ENCODE results near the gene KPNA4. TPM values are rescaled to one million over a fixed set of nuclear protein-coding genes. Genes with fewer than 3 reads are reported as not detected.
"Not testable (repeated sequence)": the region's sequence is repeated elsewhere in the genome, so short reads cannot be mapped to it uniquely, and the experiment has no call there.

The KPNA4 gene
- total RNA-seq, 1 donor from 2014 or later: 49.3 TPM

GRCh38 chr3:160452251-160452650 is 113.1 kb downstream of the KPNA4 start:
- intact Hi-C loops (cut with micrococcal nuclease): not testable (repeated sequence)

DNA sequence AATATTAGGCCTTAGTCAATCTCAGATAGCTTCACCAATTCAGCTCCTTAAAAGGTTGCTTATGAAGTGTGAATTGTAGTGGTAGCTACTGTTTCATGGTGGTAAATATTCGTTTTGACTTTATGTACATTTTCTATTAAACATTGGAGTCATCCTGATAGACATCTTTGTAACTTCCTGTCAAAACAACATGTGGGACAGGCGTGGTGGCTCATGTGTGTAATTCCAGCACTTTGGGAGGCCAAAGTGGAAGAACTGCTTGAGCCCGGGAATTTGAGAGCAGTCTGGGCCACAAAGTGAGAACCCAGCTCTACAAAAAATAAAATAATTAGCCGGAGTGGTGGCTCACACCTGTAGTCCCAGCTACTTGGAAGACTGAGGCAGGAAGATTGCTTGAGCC is 113.8 kb downstream of the KPNA4 start:
- intact Hi-C loops (cut with micrococcal nuclease): no loop called here

DNA sequence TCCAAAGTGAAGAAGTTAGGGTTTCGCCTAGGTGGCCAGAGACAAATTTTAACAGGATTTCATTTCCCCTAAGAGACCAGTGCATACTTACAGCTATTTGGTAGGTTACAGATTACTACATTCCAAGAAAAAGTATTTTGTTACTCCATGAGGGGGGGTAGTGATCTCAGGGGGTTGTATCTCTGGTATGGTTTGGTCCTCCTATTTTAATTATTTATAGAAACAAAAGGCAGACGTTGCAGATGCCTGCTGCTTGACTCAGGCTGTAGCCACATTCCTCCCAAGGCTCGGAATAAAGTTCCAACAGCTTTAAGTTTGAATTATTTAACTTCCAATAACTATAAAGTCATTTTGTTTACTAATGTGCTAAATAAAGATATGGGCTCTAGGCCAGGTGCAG is 114.5 kb downstream of the KPNA4 start:
- intact Hi-C loops (cut with micrococcal nuclease): no loop called here

- intact Hi-C loops (cut with micrococcal nuclease): loop anchor here (1.0 to 2.0 kb wide), 12 partner anchors 9 to 861 kb away; partner anchors contain the start of genes IFT80, IL12A, KPNA4 and NMD3
These were observed 115.5 kb downstream of the KPNA4 start, which contains the start of gene TRIM59 for GRCh38 chr3:160449636-160450598. Gene TRIM59, minus strand, starts transcription at chr3:160449786. Its CDS starts 10,603 bp downstream, at chr3:160439183.

DNA sequence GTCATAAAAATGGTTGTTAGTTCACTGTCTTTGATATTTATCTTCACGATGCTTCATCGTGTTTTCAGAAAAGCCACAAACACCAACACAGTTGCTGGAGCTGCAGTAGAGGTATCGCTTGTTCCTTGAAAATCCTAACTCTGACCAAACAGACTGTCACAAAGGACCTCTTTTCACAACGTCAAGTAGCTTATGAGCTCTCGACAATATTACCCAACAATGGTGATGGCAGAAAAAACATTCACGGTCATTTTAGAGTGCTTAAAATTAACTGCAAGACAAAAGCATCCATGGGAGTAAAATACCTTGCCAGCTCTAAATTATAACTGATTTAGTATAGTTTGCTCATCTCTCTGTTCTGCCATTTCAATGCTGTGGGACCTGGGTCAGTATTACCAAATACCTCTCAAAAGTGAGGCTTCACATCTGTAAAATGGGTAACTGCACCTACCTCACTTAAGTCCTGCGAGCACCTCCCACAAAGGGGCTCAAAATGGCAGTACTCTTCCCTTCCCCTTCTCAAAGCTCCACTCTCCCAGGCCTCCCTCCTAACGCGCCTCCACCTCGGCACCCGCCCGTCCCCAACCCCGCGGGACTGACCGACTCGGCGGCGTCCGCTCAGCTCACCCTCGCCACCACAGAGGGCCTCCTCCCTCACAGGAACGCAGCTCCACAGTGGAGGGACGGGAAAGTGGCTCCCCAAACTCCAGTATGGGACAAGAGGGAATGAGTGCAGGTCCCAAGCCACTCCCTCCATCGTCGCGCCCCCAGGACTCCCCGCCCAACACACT is 116.3 kb downstream of the KPNA4 start:
- intact Hi-C loops (cut with micrococcal nuclease): loop anchor here (1.0 to 2.0 kb wide), 12 partner anchors 8 to 862 kb away; partner anchors contain the start of genes IFT80, IL12A, KPNA4 and NMD3

- intact Hi-C loops (cut with micrococcal nuclease): no loop called here
These were observed 117.8 kb downstream of the KPNA4 start for GRCh38 chr3:160447544-160447943.

- intact Hi-C loops (cut with micrococcal nuclease): no loop called here
These were observed 118.8 kb downstream of the KPNA4 start for GRCh38 chr3:160446522-160447056.

DNA sequence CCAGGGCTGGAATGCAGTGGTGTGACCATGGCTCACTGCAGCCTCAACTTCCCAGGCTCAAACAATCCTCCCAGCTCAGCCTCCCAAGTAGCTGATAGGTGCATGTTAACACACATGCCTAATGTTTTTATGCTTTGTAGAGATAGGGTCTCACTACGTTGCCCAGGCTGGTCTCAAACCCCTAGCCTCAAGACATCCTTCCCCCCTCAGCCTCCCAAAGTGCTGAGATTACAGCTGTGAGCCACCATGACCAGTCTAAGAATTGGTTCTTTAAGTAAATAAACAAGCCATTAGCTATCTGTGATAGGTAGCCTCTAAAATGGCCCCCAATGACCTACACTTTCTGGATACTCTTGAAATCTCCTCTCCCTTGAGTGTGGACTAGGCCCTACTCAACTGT is 119.5 kb downstream of the KPNA4 start:
- intact Hi-C loops (cut with micrococcal nuclease): no loop called here

Other genes starting within 250 kb of the KPNA4 start
- 25.1 and 25.3 TPM in 2 replicates for gene IFT80, start 166.3 kb downstream of the KPNA4 start, total RNA-seq
- 197 and 212 TPM in 2 replicates for gene SMC4, start 165.9 kb downstream of the KPNA4 start, total RNA-seq
- 45.1 and 47.3 TPM in 2 replicates for gene TRIM59, start 115.8 kb downstream of the KPNA4 start, total RNA-seq
- gene ARL14, start 111.6 kb upstream of the KPNA4 start, total RNA-seq: not detected in 2 replicates
- gene PPM1L, start 190.7 kb upstream of the KPNA4 start, total RNA-seq: 5.4 and 6.3 TPM in 2 replicates

Data from T-helper 1 cell treated with Interleukin-12 subunit alpha and Interleukin-12 subunit beta and Interleukin-4 antibody, amounts not matched to agents 30 ng/mL and 1 ng/mL, for 36 hours (primary cell).